SK-N-SH treated with all-trans-retinoic acid at 6 μM for 48 hours (cell line): ENCODE data around the gene CFAP61.

ENCODE experiments used
- ARNTL ChIP-seq: fragments of 450-650 bp; formaldehyde crosslinking; IDR thresholded peaks from 2 replicates; pipeline ENCODE4 v1.5.0; 2020; ENCODE audit warnings: low read depth, mild to moderate bottlenecking, moderate library complexity, borderline replicate concordance
- CSDC2 ChIP-seq: fragments of 250-450 bp; sonication (Bioruptor Pico); IDR thresholded peaks from 2 replicates; pipeline ENCODE4 v1.5.0; 2020; ENCODE audit warnings: mild to moderate bottlenecking, moderate library complexity
- SNAI2 ChIP-seq: fragments of 250-450 bp; sonication (Bioruptor Pico); IDR thresholded peaks from 2 replicates; pipeline ENCODE4 v1.5.0; 2020; ENCODE audit warnings: mild to moderate bottlenecking, moderate library complexity
- ZC3H10 ChIP-seq: fragments of 250-450 bp; sonication (Bioruptor Pico); IDR thresholded peaks from 2 replicates; pipeline ENCODE4 v1.5.1; 2021; ENCODE audit warnings: mild to moderate bottlenecking, moderate library complexity
- ZFP3 ChIP-seq: fragments of 250-450 bp; sonication (Bioruptor Pico); IDR thresholded peaks from 2 replicates; pipeline ENCODE4 v1.5.0; 2020; ENCODE audit warnings: mild to moderate bottlenecking, moderate library complexity
- ZNF565 ChIP-seq: fragments of 450-650 bp; formaldehyde crosslinking; conservative IDR thresholded peaks from 2 replicates; pipeline ENCODE4 v1.5.0; 2020; ENCODE audit warnings: low read depth, mild to moderate bottlenecking, moderate library complexity
- ZNF8 ChIP-seq: fragments of 450-650 bp; formaldehyde crosslinking; IDR thresholded peaks from 2 replicates; pipeline ENCODE4 v1.5.0; 2020; ENCODE audit warnings: mild to moderate bottlenecking, moderate library complexity
- TF ChIP-seq, protein P1 (sequence below): fragments of 250-450 bp; sonication (Bioruptor Pico); IDR thresholded peaks from 2 replicates; pipeline ENCODE4 v1.8.0; 2021; ENCODE audit warnings: low read depth, mild to moderate bottlenecking, moderate library complexity, borderline replicate concordance
- TF ChIP-seq, protein P2 (sequence below): fragments of 250-450 bp; sonication (Bioruptor Pico); IDR thresholded peaks from 2 replicates; pipeline ENCODE4 v1.5.1; 2021; ENCODE audit warnings: mild to moderate bottlenecking, moderate library complexity
- TF ChIP-seq, protein P3 (sequence below): fragments of 250-450 bp; sonication (Bioruptor Pico); IDR thresholded peaks from 2 replicates; pipeline ENCODE4 v1.8.0; 2020; ENCODE audit warnings: mild to moderate bottlenecking, moderate library complexity, borderline replicate concordance
- TF ChIP-seq, protein P4 (sequence below): fragments of 250-450 bp; sonication (Bioruptor Pico); IDR thresholded peaks from 2 replicates; pipeline ENCODE4 v1.5.1; 2020; ENCODE audit warnings: low read depth, mild to moderate bottlenecking, moderate library complexity

DNA sequence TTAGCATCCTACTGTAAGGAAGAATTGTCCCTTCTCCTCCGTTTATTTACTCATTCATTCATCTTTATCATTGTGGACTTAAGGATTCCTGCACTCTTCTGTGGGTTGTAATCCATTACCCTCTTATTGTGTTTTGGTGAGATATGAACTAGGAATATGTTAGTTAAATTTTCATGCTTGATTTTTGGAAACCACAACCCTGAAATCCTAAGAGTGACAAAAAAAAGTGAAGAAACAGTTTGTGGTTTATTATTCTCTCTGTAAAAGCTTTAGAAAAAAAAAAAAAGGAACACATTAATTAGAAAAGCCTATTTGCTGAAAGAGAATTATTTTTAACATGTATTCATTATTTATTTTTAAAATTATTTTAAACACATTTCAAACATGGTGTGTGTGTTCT, 278.8 kb downstream of the CFAP61 start:
- TF ChIP-seq, protein P1, sequence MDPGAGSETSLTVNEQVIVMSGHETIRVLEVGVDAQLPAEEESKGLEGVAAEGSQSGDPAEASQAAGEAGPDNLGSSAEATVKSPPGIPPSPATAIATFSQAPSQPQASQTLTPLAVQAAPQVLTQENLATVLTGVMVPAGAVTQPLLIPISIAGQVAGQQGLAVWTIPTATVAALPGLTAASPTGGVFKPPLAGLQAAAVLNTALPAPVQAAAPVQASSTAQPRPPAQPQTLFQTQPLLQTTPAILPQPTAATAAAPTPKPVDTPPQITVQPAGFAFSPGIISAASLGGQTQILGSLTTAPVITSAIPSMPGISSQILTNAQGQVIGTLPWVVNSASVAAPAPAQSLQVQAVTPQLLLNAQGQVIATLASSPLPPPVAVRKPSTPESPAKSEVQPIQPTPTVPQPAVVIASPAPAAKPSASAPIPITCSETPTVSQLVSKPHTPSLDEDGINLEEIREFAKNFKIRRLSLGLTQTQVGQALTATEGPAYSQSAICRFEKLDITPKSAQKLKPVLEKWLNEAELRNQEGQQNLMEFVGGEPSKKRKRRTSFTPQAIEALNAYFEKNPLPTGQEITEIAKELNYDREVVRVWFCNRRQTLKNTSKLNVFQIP (CRISPR knock-in tag), result no peak
- TF ChIP-seq, protein P2, sequence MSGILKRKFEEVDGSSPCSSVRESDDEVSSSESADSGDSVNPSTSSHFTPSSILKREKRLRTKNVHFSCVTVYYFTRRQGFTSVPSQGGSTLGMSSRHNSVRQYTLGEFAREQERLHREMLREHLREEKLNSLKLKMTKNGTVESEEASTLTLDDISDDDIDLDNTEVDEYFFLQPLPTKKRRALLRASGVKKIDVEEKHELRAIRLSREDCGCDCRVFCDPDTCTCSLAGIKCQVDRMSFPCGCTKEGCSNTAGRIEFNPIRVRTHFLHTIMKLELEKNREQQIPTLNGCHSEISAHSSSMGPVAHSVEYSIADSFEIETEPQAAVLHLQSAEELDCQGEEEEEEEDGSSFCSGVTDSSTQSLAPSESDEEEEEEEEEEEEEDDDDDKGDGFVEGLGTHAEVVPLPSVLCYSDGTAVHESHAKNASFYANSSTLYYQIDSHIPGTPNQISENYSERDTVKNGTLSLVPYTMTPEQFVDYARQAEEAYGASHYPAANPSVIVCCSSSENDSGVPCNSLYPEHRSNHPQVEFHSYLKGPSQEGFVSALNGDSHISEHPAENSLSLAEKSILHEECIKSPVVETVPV (CRISPR knock-in tag), result no peak
- no peak for TF ChIP-seq SNAI2 (CRISPR knock-in tag)
- TF ChIP-seq ZNF565, result no peak
- TF ChIP-seq ZNF8 (CRISPR knock-in tag), result no peak
- TF ChIP-seq ZFP3 (CRISPR knock-in tag), result no peak
- TF ChIP-seq, protein P3, sequence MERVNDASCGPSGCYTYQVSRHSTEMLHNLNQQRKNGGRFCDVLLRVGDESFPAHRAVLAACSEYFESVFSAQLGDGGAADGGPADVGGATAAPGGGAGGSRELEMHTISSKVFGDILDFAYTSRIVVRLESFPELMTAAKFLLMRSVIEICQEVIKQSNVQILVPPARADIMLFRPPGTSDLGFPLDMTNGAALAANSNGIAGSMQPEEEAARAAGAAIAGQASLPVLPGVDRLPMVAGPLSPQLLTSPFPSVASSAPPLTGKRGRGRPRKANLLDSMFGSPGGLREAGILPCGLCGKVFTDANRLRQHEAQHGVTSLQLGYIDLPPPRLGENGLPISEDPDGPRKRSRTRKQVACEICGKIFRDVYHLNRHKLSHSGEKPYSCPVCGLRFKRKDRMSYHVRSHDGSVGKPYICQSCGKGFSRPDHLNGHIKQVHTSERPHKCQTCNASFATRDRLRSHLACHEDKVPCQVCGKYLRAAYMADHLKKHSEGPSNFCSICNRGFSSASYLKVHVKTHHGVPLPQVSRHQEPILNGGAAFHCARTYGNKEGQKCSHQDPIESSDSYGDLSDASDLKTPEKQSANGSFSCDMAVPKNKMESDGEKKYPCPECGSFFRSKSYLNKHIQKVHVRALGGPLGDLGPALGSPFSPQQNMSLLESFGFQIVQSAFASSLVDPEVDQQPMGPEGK (CRISPR knock-in tag), result no peak
- TF ChIP-seq ARNTL, result no peak
- TF ChIP-seq CSDC2 (CRISPR knock-in tag), result no peak
- no peak for TF ChIP-seq ZC3H10 (CRISPR knock-in tag)
- TF ChIP-seq, protein P4, sequence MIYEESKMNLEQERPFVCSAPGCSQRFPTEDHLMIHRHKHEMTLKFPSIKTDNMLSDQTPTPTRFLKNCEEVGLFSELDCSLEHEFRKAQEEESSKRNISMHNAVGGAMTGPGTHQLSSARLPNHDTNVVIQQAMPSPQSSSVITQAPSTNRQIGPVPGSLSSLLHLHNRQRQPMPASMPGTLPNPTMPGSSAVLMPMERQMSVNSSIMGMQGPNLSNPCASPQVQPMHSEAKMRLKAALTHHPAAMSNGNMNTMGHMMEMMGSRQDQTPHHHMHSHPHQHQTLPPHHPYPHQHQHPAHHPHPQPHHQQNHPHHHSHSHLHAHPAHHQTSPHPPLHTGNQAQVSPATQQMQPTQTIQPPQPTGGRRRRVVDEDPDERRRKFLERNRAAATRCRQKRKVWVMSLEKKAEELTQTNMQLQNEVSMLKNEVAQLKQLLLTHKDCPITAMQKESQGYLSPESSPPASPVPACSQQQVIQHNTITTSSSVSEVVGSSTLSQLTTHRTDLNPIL (CRISPR knock-in tag), result no peak
